GM15510 (cell line): ENCODE results near the gene KLHL22.

Source experiments
- POLR2A ChIP-seq: IDR thresholded peaks from 3 replicates; pipeline ENCODE4 v1.6.1; 2011; ENCODE audit warnings: borderline replicate concordance; ENCODE audit not compliant: insufficient read length; ENCODE audit errors: extremely low read depth

KLHL22 gene

DNA sequence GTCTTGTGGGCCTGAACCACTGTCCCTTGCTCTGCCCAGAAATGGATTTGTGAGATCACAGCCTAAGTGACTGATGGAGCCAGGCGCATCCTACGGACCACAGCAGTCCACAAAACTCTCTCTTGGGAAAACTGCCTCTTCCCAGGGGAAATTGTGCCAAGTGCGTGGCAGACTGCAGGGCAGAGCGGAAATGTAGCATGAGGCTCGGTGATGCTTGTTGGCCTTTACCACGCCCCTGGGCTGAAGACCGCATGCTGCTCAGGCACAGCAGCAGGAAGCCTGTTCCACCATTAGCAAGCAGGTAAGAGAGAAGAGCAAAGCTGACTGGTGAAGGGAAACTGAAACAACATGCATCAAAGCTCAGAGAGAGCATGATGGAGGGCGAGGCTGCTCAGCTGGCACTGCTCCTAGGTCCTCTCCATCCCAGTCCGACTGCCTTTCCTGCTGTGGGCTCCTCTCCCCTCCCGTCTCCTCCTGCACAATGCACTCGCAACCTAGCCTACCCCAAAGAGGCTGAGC lies 31.4 kb downstream of the KLHL22 start:
- no peak for TF ChIP-seq POLR2A

DNA sequence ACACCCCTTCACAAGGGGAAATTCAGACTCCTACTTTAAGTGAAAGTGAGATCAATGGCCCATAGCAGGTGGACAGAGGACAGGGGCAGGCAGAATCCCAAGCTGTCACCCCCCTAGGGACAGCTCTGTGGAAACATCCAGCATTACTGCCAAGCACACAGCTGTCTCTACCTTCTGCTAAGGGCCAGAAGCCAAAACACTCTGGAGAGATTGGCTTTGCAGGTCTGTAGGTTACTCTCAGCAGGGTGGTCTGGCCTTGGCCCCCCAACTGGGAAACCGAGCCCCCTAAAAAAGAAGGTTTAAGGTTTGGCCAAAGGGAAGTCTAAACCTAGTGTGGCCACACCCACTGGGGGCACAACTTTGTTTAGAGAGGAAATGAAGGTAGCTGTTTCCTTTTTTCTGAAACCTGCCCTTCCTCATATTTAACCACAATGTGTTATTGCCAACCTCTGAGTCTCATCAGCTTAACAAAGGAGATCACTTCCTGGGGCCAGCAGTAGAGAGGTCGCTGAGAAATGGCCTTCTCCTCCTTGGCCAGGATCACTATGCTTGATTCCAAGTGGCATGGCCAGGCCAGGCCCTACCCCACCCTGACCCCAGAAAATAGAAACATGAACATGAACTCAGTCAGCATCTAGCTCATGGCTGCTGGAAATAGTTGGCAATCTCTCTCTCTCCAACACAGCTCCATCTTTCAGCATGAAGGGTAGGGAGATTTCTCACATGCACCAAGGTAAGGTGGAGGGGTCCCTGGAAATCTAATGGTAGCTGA lies 32.1 kb downstream of the KLHL22 start:
- no peak for TF ChIP-seq POLR2A

DNA sequence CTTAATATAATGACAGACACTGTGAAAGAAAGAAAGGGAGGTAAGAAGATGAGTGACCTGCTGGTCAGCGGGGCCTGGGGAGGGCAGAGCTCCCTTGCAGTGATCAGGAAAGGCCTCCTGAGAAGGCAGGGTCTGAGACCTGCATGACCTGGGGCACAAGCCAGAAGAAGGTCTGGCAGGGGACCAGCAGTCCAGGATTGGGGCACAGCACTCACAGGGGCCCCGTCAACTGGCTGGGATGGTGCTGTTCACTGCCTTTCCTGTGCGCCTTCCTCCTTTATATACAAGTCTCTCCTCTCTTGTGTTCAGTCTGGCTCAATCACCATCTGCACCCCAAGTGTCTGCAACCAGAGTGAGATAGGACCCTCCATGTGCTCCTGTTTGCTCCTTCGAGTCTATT lies 35.7 kb downstream of the KLHL22 start:
- no peak for TF ChIP-seq POLR2A

DNA sequence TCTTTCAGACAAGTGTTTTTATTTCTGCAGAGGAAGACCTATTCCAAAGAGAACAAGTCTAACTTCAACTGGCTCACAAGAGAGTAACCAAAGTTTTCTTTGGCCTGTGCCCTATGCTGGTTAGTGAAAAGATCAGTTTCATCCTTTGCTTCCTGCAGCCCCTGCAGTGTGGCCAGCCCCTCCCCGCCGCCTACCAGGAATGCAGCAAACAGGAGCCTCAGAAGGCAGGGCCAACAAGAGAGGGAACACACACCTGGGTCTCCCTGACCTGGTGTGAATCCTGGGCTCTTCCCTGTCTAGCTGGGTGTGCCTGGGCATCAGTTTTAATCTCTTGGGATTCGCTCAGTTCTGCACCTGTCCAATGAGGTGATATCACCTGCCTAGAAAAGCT lies 36.4 kb downstream of the KLHL22 start:
- no peak for TF ChIP-seq POLR2A

DNA sequence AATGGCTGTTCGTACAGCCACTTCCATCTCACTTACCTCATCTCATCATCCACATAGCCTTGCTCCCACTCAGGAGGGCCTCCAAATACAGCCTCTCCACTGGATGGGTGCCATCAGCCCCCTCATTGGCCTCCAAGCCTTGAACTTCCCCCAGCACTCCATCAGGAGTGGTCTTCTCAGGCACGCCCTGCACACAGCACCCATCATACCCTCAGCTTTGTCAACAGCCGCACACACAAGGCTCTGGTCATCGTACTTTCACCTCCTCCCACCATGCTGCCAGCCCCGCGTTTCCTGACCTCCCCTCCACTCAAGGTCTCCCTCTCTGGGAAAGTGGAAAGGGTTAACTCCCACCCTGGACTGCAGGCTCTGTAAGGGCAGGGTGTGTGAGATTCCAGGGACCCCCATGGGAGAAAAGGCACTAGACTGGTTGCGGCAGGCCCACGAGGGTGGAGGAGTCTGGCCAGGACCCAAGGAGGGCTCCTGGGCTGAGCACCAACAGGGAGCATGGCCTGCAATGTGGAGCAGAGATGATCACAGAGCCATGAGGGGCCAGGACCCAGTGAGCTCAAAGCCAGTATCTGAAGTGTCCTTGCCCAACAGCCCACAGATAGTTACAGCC lies 37.0 kb downstream of the KLHL22 start:
- no peak for TF ChIP-seq POLR2A

DNA sequence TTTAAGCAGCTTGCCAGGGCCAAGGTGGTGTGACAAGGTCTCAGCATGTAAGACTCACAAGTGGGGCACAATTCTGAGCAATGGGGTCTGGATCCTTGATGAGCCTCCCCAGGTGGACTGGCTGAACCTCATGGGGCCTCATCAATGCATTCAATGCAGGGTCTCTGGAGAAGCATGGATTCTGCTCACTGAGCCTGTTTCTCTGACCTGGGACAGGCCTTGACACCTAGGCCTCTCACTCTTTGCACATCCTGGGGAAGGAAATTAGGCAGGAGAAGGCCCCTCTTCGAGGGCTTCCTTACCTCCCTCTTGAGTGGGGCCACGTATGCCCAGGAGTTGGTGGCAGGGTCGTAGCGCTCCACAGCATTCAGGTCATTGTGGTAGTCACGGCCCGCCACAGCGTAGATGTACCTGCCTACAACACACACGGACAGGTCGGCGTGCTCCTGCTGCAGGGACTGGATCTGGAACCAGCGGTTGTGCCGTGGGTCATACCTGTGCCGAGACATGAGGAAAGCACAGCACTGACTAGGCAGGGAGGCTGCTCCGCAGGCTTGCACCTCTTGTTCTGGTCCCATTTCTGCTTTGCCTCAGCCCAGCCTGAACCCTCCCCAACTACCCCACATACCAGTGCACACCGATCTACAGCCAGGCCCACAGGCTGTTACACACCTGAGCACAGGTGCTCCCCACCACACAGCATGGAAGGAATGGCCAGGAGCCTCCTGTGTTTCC lies 37.9 kb downstream of the KLHL22 start:
- no peak for TF ChIP-seq POLR2A

DNA sequence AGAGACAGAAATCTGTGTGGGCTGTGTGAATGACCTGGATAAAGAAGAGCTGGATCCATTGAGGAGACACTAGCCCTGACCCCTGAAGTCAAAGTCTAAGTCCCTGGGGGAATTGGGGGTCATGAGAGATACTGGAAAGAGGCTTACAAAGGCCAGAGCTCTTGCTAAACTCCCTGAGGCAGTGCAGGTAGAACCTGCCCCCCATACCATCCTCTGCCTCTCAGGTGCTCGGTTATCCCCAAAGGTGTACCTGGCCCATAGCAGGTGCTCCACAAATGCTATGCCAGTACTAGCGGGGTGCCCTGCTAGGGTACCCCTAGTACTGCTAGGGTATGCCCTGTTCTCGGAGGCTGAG lies 38.9 kb downstream of the KLHL22 start:
- no peak for TF ChIP-seq POLR2A

DNA sequence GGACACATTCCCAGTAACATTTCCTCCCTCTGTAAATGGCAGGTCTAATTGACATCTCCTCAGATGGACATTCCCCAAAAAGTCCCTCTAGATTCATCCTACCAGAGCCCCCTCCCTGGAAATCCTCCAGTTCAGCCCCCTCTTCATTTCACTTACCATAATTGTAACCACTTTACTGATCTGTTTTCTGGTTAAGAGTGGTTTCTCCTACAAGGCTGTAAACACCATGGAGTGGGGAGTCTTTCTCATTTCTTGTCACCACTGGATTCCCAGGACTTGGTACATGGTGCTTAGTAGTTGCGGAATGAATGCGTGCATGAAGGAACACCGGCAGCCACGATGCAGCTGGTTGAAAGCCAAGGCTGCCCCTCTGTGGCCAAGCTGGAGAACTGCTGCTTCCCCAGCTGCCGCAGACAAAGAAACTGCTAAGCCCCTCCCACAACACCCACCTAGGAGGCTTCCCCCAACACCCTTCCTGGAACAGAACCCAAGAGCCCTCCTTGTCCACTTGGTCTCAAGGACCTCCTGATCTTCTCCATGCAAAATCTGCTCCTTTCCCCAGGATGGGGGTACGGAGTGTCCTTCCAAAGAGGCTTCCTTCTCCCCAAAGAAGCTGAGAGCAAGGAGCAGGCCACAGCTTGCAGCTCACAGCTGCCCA lies 39.4 kb downstream of the KLHL22 start:
- no peak for TF ChIP-seq POLR2A

DNA sequence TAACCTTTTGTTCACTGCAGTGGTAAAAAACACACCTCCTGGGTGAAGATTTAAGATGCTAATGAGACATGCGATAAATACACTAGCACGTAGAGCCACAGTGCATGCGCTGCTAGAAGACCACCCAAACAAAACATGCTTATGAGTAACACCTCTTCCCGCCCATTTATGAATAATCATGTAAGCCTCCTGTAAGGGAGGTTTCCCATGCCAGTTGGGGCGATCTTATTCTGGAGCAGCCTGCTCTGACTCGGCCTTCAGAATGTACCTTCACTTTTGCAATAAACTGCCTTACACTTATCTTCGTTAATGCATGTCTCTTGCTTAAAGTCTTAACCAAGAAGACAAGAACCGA lies 39.9 kb downstream of the KLHL22 start:
- no peak for TF ChIP-seq POLR2A

DNA sequence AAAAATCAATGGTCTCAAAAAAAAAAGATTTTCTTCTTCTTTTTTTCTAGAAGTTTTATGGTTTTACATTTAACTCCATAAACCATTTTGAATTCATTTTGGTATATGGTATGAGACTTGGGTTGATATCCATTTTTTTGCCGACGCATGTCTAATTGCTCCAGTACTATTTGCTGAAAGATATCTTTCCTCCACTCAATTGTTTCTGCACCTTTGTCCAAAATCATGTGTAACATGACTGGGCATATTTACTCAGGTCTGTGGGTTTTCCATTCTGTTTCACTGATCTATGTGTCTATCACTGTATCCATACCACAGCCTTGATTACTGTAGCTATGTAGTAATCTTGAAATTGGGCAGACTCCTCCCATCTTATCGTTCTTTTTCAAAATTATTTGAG lies 42.4 kb downstream of the KLHL22 start:
- no peak for TF ChIP-seq POLR2A

DNA sequence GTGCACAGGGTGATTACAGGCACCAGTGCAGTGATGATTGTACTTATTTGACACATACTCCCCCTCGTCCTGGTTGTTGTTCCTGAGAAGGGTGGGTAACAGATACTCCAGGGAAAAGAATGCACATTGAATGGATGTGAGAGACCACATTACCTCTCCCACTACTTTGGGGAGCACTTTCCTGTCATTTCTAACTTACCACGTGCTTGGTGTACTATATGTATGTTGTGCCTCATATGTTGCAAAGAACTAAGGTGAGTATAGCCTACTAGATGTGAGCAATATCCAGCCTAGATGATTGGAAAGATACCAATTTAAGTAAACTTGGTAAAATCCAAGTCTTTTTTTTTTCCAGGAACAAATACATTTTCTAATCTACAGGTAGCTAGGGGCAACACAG lies 43.7 kb downstream of the KLHL22 start:
- TF ChIP-seq POLR2A: no peak

DNA sequence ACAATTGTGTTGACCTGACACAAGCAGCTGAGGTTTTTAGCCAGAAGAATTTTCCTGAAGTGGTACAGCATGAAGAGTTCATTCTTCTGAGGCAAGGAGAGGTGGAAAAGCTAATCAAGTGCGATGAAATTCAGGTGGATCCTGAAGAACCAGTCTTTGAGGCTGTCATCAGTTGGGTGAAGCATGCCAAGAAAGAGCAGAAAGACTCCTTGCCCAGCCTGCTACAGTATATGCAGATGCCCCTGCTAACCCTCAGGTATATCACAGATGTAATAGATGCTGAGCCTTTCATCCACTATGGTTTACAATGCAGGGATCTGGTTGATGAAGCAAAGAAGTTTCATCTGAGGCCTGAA lies 45.1 kb downstream of the KLHL22 start:
- no peak for TF ChIP-seq POLR2A

DNA sequence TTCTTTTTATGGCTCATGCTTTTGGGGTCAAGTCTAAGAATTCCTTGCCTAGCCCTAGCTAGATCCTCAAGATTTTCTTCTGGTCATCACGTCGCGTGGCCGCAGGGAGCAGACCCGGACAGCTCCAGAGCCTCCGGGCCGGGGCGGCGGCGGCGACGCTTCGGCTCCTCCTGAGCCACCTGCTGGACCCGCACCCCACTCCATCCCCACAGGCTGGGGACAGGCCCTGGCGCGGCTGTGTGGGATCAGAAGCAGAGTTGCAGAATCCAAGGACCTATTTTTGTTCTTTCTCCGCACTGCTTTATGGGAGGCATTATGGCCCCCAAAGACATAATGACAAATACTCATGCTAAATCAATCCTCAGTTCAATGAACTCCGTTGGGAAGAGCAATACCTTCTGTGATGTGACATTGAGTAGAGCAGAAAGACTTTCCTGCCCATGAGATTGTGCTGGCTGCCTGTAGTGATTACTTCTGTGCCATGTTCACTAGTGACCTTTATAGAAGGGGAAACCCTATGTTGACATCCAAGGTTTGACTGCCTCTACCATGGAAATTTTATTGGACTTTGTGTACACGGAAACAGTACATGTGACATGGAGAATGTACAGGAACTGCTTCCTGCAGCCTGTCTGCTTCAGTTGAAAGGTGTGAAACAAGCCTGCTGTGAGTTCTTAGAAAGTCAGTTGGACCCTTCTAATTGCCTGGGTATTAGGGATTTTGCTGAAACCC lies 45.6 kb downstream of the KLHL22 start:
- no peak for TF ChIP-seq POLR2A

DNA sequence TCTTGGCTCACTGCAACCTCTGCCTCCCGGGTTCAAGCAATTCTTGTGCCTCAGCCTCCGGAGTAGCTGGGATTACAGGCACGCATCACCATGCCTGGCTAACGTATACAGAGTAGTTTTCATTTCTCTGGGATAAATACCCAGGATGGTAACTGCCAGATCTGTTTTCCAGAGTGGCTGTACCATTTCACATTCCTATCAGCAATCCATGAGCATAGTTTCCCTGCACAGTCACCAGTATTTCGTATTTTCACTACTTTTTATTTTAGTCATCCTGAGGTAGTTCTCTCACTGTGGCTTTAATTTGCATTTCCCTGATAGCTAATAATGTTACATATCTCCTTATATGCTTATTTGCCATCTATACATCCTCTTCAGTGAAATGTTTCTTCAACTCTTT lies 47.0 kb downstream of the KLHL22 start:
- no peak for TF ChIP-seq POLR2A

DNA sequence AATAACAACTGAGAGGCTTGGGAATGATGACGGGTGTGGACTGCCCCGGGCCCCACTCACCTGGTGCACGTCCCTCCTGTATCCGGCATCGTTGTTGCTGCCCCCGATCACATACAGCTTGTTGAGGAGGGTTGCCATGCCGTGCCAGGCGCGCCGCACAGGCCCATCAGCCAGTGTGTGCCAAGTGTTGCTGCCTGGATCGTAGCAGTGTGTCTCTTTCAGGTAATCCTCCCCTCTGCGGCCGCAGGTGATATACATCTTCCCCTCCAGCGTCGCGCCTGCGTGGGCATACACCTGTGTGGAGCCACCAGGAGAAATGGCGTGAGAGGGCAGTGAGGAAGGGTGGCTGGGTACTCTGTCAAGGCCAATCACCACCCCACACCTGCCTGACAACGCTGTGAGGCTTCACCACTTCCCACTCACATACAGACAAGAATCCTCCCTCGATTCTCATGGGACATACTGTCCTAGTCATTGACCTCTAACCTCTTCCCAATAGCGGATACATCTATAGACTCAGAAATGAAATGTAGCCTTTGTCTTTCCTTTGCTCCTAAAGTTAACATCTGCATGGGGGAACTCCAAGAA lies 49.1 kb downstream of the KLHL22 start:
- no peak for TF ChIP-seq POLR2A

DNA sequence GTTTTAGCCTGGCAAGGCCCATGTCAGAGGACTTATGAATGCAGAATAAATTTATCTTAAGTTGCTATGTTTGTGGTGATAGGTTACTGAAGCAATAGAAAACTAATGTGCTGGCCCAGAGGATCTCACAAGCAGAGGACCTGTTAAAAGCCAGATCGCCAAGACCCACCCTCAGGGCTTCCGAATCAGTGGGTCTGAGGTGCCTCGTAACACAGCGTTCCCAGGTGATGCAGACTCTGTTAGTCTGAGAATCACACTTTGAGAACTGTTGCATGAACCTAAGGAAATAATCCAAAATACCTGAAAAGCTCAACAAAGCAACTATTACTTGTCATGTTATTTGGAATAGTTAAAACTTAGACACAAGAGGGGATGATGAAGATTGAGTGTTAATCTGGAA lies 51.3 kb downstream of the KLHL22 start:
- TF ChIP-seq POLR2A: no peak
